Activated B cell treated with CpG ODN at 0.5 μM for 24 hours (primary cell): Measurements from ENCODE around the gene DUOX2. TPM values are rescaled to one million over a fixed set of nuclear protein-coding genes. Genes with fewer than 3 reads are reported as not detected.
A peak's percentile ranks its signal among the peaks of the same experiment; 100 is the strongest.

Experiments used
- ATAC-seq: fragments of 200-7000 bp; cut with Tn5 transposase; one replicate; pipeline ENCODE4 v1.10.0; 2021; ENCODE audit warnings: low read depth, mild to moderate bottlenecking, moderate library complexity
- CTCF ChIA-PET: fragments of 350-600 bp; sonication (Branson Sonifier 250); formaldehyde crosslinking; loops from one replicate; lab custom pipeline; 2021; ENCODE audit warnings: antibody characterized with exemption; lab: Charles Lee
- POLR2A ChIA-PET: fragments of 350-600 bp; sonication (Branson Sonifier 250); formaldehyde crosslinking; loops from one replicate; lab custom pipeline; 2021; ENCODE audit warnings: antibody characterized with exemption; lab: Charles Lee
- DNase-seq: peaks from one replicate; pipeline ENCODE4 v3.0.0; 2022
- H3K27ac Mint-ChIP-seq: one replicate; pipeline ENCODE4 v1.8.0; 2020; ENCODE audit warnings: mixed read lengths
- H3K27me3 Mint-ChIP-seq: one replicate; pipeline ENCODE4 v1.8.0; 2021; ENCODE audit warnings: mixed read lengths
- H3K36me3 Mint-ChIP-seq: one replicate; pipeline ENCODE4 v1.8.0; 2021; ENCODE audit warnings: low read depth, mixed read lengths
- H3K4me1 Mint-ChIP-seq: one replicate; pipeline ENCODE4 v1.8.0; 2021; ENCODE audit warnings: mixed read lengths
- H3K4me3 Mint-ChIP-seq: one replicate; pipeline ENCODE4 v1.8.0; 2020; ENCODE audit warnings: mild to moderate bottlenecking, mixed read lengths
- H3K9me3 Mint-ChIP-seq: one replicate; pipeline ENCODE4 v1.8.0; 2020; ENCODE audit warnings: mixed read lengths
- intact Hi-C: fragments of 100-400 bp; cut with micrococcal nuclease; formaldehyde crosslinking; loops from one replicate; pipeline ENCODE4 v1.15.1; 2024
- total RNA-seq: library from RNA; stranded (reverse); gene quantifications from 2 replicates; pipeline ENCODE4 v1.2.3, GENCODE V29; 2022
- TF ChIP-seq, protein P1 (sequence below): fragments of 200-600 bp; IDR thresholded peaks from one replicate; pipeline ENCODE4 v1.8.0; 2022; ENCODE audit warnings: antibody characterized with exemption, mild to moderate bottlenecking

DUOX2 gene
- total RNA-seq, 1 donor from 2014 or later, result not detected

DNA sequence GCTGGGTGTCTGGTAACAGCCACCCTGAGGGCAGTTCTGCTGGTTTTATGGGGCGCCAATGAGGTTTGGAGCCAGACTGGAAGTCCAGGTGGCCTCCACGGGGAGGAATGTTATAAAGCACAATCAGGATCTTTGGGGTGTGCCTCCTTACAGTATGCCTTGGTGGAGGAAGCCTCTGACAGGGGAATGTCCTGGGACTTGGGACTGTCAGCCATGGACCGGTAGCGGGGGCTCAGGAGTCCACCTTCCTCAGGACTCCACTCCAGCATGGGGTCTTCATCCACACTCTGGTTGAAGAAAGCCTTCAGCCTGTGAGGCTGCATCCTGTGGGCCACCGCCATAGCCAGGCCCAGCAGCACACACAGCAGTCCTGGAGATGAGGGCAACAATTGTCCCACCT, 5.0 kb upstream of the DUOX2 start:
- TF ChIP-seq, protein P1, sequence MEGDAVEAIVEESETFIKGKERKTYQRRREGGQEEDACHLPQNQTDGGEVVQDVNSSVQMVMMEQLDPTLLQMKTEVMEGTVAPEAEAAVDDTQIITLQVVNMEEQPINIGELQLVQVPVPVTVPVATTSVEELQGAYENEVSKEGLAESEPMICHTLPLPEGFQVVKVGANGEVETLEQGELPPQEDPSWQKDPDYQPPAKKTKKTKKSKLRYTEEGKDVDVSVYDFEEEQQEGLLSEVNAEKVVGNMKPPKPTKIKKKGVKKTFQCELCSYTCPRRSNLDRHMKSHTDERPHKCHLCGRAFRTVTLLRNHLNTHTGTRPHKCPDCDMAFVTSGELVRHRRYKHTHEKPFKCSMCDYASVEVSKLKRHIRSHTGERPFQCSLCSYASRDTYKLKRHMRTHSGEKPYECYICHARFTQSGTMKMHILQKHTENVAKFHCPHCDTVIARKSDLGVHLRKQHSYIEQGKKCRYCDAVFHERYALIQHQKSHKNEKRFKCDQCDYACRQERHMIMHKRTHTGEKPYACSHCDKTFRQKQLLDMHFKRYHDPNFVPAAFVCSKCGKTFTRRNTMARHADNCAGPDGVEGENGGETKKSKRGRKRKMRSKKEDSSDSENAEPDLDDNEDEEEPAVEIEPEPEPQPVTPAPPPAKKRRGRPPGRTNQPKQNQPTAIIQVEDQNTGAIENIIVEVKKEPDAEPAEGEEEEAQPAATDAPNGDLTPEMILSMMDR, result no peak
- peaks cover 34% of the 10 kb centered on the region for H3K4me1 Mint-ChIP-seq
- ChIA-PET POLR2A (interaction anchor here (0.7 to 1.6 kb wide), 2 partner anchors 70 to 150 kb away, joined by 3 to 9 read pairs; no protein-coding TSS in a partner anchor), CTCF (interaction anchor here (0.8 to 1.9 kb wide), 12 partner anchors 8 to 281 kb away, joined by 3 to 23 read pairs (median 8); partner anchors contain the start of gene DUOX1)
- no peak for DNase-seq
- H3K9me3 Mint-ChIP-seq, result no peaks in the 10 kb centered on the region
- no peak for ATAC-seq
- intact Hi-C loops, result loop anchor here (1.0 to 2.0 kb wide), 8 partner anchors 17 to 496 kb away; no protein-coding TSS in a partner anchor
- no peak overlapping the region for H3K4me3 Mint-ChIP-seq
- H3K36me3 Mint-ChIP-seq, result no peaks in the 10 kb centered on the region
- H3K27ac Mint-ChIP-seq, result no peak overlapping the region
- peaks cover 68% of the 10 kb centered on the region for H3K27me3 Mint-ChIP-seq

DNA sequence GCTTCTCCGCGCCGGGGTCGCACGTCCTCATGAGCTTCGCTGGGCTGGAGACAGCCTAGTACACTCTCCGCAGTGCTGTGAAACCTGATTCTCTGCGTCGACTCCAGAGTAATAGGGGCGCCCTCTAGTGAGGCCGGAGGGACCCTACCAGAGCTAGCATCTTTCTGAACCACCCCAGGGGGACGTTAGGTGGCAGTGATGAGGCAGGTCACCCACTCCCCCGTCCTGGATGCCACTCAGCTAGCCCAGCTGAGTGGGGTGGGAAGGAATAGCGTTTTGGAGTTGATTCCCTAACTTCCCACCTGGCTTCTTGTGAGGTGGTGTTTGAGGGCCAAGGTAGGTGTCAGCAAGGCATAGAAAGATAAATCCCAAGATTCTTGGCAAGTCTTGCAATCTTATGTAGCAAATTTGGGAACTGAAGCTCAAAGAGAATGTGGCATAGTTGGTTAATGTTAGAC, 4.2 kb upstream of the DUOX2 start:
- Mint-ChIP-seq H3K4me3 (peak overlapping the region; percentile 81), H3K9me3 (no peaks in the 10 kb centered on the region), H3K36me3 (no peaks in the 10 kb centered on the region), H3K27me3 (peaks cover 76% of the 10 kb centered on the region), H3K27ac (no peak overlapping the region), H3K4me1 (peaks cover 42% of the 10 kb centered on the region)
- DNase-seq (peak; percentile 71), ATAC-seq (peak; percentile 99)
- intact Hi-C loops, result loop anchor here (1.0 to 2.0 kb wide), 8 partner anchors 18 to 497 kb away; no protein-coding TSS in a partner anchor
- TF ChIP-seq, protein P1, result peak; percentile 96
- POLR2A ChIA-PET, result interaction anchor here (0.7 to 1.6 kb wide), 5 partner anchors 68 to 161 kb away, joined by 3 to 9 read pairs (median 4); no protein-coding TSS in a partner anchor
- CTCF ChIA-PET, result interaction anchor here (0.6 to 1.9 kb wide), 37 partner anchors 8 to 541 kb away, joined by 3 to 23 read pairs (median 4); partner anchors contain the start of gene DUOX1

DNA sequence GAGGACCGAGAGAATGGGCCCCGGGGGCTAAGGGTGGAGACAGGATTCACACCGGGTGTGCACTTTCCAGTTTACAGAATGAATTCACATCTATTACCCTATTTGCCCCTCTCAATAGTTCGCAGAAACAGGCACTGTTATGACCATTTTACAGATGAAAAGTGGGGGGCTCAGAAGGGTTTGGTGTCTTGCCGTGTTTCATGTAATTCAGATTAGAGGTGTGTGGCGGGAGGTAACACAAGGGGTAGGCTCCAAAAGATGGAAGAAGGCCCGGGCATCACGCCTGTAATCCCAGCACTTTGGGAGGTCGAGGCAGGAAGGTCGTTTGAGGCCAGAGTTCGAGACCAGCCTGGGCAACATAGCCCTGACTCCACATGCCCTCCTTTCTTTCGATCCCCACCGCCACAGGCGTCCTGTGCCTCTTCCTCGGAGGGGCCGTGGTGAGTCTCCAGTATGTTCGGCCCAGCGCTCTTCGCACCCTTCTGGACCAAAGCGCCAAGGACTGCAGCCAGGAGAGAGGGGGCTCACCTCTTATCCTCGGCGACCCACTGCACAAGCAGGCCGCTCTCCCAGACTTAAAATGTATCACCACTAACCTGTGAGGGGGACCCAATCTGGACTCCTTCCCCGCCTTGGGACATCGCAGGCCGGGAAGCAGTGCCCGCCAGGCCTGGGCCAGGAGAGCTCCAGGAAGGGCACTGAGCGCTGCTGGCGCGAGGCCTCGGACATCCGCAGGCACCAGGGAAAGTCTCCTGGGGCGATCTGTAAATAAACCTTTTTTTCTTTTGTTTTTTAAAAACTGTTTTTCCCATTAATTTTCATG, 3.5 kb upstream of the DUOX2 start:
- H3K4me3 Mint-ChIP-seq, result peak overlapping the region; percentile 81
- no peaks in the 10 kb centered on the region for H3K36me3 Mint-ChIP-seq
- CTCF ChIA-PET, result interaction anchor here (0.6 to 1.9 kb wide), 34 partner anchors 8 to 540 kb away, joined by 3 to 23 read pairs (median 4); partner anchors contain the start of gene DUOX1
- no peak overlapping the region for H3K27ac Mint-ChIP-seq
- H3K9me3 Mint-ChIP-seq, result no peaks in the 10 kb centered on the region
- intact Hi-C loops, result loop anchor here (1.0 to 2.0 kb wide), 8 partner anchors 19 to 497 kb away; no protein-coding TSS in a partner anchor
- H3K27me3 Mint-ChIP-seq, result peaks cover 73% of the 10 kb centered on the region
- TF ChIP-seq, protein P1, result no peak
- DNase-seq, result no peak
- peaks cover 48% of the 10 kb centered on the region for H3K4me1 Mint-ChIP-seq
- POLR2A ChIA-PET, result interaction anchor here (1.0 to 1.6 kb wide), 4 partner anchors 69 to 162 kb away, joined by 3 to 9 read pairs (median 6); no protein-coding TSS in a partner anchor
- peak; percentile 4 for ATAC-seq

DNA sequence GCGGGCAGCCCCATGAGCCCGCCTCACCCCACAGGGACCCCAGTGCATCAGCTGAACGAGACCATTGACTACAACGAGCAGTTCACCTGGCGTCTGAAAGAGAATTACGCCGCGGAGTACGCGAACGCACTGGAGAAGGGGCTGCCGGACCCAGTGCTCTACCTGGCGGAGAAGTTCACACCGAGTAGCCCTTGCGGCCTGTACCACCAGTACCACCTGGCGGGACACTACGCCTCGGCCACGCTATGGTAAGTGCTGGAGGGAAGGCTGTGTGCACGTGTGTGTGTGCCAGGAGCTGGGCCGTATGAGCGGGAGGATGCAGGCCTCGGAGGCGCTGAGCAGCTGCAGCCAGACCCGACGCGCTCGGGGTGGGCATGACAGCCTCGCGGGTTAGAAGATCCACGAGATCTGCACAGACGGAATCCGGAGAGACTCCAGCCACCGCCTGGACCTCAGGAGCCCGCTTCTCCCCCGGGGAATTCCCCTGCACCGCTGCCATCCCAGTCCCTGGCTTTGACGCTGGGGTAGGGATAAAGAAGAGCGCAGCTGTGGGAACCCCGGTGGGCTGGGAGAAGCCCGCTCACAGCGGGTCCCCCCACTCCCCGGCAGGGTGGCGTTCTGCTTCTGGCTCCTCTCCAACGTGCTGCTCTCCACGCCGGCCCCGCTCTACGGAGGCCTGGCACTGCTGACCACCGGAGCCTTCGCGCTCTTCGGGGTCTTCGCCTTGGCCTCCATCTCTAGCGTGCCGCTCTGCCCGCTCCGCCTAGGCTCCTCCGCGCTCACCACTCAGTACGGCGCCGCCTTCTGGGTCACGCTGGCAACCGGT, 2.7 kb upstream of the DUOX2 start:
- Mint-ChIP-seq H3K27ac (no peak overlapping the region), H3K4me3 (peak overlapping the region; percentile 57), H3K36me3 (no peaks in the 10 kb centered on the region), H3K27me3 (peaks cover 77% of the 10 kb centered on the region), H3K9me3 (no peaks in the 10 kb centered on the region), H3K4me1 (peaks cover 56% of the 10 kb centered on the region)
- TF ChIP-seq, protein P1, result no peak
- ChIA-PET CTCF (no interaction called here), POLR2A (interaction anchor here (0.5 to 1.8 kb wide), 3 partner anchors 68 to 508 kb away, joined by 3 to 7 read pairs (median 5); no protein-coding TSS in a partner anchor)
- ATAC-seq (no peak), DNase-seq (no peak)
- intact Hi-C loops, result no loop called here
